Fibroblast of skin of right quadriceps (primary cell): ENCODE measurements around the gene PACS2.

Experiments
- DNase-seq: peaks from one replicate; pipeline ENCODE4 v3.0.0-alpha.2; 2013

Gene PACS2

GRCh38 chr14:105377555-105378182, 63.1 kb downstream of the PACS2 start:
- no peak for DNase-seq

DNA sequence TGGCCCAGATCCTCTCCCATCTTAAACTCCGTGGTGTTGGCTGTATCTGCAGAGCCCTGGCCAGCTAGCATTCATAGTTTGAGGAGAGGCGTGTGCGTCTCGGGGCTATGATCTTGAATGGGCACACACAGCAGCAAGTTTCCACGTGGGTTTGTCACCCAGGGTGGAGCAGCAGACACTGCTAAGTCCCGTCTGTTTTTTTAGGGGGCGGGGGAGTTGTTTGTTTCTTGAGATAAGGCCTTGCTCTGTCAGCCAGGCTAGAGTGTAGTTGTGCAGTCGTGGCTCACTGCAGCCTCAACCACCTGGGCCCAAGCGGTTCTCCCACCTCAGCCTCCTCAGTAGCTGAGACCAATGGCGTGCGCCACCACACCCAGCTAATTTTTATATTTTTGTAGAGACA, 63.7 kb downstream of the PACS2 start:
- DNase-seq, result no peak

DNA sequence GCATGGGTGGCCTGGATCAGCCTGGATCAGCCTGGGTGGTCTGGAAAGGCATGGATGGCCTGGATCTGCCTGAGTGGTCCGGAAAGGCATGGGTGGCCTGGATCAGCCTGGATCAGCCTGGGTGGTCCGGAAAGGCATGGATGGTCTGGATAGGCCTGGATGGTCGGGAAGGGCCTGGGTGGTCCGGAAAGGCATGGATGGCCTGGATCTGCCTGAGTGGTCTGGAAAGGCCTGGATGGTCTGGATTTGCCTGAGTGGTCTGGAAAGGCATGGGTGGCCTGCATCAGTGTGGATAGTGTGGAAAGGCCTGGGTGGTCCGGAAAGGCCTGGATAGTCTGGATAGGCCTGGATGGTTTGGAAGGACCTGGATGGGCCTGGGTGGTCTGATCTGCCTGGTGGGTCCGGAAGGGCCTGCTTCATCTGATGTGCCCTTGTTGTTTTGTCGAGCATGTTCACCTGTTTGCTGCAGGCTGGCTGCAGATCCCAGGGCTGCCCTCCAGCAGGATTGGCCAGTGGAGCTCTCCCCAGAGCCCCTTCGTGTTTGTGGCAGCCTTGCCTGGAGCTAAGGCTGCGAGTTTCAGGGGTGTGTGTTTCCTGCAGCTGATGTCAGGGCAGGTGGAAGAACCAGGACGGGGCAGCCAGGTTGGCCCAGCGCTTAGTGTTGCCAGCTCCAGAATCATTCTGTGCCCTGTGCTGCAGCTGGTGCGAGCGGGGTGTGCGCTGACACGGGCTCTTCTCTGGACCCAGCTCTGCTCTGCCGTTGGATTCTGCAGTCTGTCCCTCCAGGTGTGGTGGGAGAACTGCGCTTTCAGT, 64.5 kb downstream of the PACS2 start:
- no peak for DNase-seq

GRCh38 chr14:105379946-105380345, 65.4 kb downstream of the PACS2 start:
- DNase-seq, result no peak

GRCh38 chr14:105380756-105381155, 66.2 kb downstream of the PACS2 start:
- no peak for DNase-seq

- DNase-seq, result no peak
Measured at GRCh38 chr14:105381446-105382342, 67.1 kb downstream of the PACS2 start.

DNA sequence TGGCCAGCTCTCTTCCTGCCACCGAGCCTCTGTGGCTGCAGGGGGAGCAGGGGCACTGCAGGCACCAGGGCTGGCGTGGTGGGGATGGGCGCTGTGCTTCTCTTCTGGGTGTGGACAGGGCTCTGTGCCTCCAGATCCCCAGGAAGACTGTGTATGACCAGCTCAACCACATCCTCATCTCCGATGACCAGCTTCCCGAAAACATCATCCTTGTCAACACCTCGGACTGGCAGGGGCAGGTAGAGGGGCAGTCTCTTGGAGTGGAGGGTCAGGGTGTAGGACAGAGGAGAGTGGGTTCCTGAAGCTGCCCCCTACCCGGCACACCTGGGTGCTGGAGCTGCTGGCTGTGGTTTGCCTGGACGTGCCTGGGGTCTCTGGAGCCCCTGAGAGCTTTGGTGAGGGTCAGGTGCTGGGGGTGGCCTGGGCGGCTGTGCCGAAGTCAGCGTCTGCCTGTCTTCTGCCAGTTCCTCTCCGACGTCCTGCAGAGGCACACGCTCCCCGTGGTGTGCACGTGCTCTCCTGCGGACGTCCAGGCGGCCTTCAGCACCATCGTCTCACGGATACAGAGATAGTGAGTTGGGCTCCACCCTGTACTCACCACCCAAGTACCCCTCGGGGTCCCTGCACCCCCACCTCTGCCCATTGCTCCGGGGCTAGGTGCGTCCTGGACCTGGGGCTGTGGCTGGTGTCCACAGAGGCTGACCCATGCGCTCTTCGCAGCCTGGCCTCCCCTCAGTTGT, 68.0 kb downstream of the PACS2 start:
- DNase-seq, result no peak

- no peak for DNase-seq
Measured at GRCh38 chr14:105383083-105383730, 68.7 kb downstream of the PACS2 start.

DNA sequence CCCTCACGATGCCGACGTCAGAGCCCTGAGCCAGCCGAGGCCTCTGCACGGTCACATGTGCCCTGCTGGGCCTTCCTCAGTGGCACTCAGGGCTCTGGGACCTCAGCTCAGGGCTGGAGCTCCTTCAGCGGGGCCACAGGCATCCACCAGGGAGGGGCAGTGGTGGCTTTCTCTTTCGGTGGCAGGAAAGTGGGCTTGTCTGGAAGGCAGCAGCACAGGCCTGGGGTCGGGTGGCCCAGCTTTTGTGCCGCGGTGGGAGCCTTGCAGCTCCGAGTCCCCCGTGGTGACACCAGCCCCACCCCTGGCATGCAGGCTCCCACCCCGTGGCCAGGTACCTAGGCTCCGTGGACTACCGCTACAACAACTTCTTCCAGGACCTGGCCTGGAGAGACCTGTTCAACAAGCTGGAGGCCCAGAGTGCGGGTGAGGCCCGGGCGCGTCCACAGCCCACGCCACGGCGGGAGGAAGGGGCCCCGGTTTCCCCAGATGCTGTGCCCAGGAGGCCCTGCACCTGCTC, 69.6 kb downstream of the PACS2 start:
- DNase-seq, result no peak

GRCh38 chr14:105384605-105385321, 70.2 kb downstream of the PACS2 start:
- DNase-seq, result no peak

GRCh38 chr14:105385322-105385637, 70.7 kb downstream of the PACS2 start:
- no peak for DNase-seq

DNA sequence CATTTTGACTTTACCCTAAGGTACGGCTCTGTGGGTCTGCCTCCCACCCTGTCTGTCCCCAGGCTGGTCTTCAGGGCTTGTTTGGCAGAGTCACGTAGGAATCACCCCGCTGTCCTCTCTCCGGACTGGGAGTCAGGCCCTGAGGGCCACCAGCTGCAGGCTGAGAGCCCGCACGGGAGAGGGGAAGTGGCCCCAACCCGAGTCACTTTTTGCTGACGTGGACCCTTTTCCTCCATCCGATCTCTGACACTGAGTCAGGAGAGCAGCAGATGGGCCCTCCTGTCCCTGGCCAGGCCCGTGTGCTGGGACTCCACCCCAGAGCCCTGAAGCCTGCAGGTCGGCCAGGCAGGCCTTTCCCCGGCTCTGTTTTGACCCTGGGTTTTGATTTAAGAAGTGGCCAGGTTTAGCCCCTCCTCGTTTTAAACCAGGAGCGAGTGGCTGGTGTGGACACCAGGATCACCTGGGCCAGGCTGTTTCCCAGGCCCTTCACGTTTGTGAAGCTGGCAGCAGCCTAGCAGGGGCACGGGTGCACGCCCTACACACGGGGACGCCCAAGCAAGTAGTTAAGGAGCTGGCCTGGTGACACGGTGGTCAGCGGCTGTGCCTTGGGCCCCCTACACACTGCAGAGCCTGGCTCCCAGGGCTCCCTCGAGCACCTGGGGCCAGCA, 71.3 kb downstream of the PACS2 start:
- no peak for DNase-seq

DNA sequence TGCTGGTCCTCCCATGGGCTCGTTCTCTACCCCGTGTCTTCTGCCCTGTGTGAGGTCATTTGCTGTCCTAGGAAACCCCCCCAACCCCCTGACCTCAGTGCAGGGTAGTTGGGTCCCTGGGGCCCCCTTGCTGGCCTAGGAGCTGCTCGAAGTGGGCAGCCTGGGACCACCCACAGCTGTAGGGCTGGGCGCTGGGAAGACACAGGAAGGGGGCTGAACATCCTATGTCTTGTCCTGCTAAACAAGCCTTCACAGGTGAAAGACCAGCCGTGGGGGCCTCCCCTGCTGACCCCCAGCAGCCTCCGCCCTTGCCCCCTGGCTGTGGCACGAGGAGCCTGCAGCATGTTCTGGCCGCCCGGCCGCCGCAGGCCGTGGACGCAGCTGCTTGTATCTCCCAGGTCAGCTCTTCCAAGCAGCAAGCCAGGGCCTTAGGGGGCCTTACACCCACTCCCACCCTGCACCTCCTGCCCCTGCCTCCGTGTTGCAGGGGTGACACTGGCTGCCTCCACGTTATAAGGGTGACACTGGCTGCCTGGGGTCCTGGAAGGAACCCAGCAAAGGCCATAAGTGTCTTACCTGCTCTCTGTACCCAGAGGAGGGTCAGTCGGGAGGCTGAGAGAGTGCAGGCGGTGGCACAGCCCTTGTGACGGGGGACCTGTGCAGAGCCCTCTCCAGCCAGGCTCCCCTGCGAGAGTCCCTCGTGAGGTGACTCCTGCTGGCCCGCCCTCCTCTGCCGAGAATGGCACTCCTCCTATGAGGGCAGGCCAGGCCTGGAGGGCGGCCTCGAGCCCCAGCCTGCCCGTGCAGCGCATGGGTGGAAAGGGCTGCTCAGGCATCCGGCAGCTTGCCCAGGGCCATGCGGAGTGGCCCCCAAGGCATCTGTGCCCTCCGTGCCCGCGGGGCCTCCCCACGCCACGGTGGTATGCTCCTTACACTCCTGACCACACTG, 72.3 kb downstream of the PACS2 start:
- no peak for DNase-seq

- DNase-seq, result no peak
Measured at GRCh38 chr14:105387530-105387922, 73.0 kb downstream of the PACS2 start.

- DNase-seq, result no peak
Measured at GRCh38 chr14:105388110-105388951, 73.8 kb downstream of the PACS2 start.

DNA sequence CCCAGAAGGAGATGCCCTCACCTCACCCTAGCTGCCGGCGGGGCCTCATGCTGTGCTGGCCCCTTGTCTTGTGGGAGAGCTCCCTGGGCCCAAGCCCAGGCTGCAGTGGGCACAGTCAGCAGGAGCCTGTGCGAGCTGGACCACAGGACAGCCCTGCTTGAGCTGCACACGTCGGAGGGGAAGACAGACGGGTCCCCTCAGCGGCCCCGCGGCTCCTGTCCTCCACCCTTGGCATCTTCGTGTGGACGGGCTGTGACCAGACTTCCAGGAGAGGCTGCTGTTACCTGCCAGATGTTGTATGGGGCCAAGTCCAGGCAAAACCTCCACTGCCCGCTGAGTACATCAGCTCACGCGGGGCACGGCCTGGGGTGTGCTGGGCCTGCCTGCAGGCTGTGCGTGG, 74.4 kb downstream of the PACS2 start:
- no peak for DNase-seq

GRCh38 chr14:105389534-105389933, 75.0 kb downstream of the PACS2 start:
- no peak for DNase-seq

DNA sequence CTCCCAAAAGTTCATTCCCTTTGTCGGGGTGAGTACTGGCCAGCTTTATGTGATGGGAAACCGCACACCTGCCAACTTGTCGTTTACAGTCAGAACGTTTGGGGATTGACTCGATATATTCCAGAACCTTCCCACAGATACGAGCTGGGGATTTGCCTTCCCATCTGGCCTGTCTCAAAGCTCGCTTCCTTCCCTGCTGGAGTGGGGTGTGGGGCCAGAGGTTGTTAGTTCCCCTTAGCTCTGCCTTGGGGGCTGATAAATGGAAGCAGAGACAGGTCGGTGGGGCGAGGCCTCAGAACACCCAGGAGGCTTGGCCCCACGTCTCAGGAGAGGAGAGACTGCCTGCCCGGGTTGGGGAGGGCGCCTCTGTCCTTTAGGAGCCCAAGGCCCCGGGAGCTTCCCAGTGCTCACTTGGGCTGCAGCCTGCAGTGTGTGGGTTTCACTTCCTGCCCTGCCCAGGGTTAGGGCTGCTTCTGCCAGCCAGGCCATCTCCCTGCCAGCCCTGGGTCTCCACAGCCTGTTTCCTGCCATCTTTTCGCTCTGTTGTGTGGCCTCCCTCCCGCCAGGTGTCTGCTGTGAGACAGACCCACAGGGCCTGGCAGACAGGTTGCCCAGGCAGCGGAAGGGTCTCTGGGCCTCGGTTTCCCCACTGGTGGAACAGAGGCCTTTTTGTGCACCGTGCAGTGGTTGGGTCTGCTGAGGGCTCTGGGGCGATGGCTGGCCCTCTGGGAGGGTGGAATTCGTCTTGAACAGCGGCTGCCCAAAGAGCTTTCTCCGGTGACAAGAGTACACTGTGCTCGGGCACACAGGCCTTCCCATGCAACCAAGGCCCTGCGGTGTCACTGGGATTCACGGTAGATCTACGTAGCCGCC, 75.7 kb downstream of the PACS2 start:
- DNase-seq, result no peak
